HCT116 (cell line): ENCODE data around the gene RSPO1. TPM values are rescaled to one million over a fixed set of nuclear protein-coding genes. Genes with fewer than 3 reads are reported as not detected.

Experiments used
- ATAC-seq: fragments of 200-7000 bp; cut with Tn5 transposase; 2 replicates; pipeline ENCODE4 v1.9.1; 2020; ENCODE audit warnings: mild to moderate bottlenecking, moderate library complexity
- BruUV-seq: library from RNA; stranded (reverse); fragments of 400-500 nt; replicated peaks from 2 replicates; lab custom pipeline; 2021; lab: Mats Ljungman, UMichigan
- CTCF ChIA-PET: fragments of 300-600 bp; sonication (Branson Sonifier 250); formaldehyde crosslinking; loops from one replicate; lab custom pipeline; 2021; ENCODE audit warnings: antibody characterized with exemption; lab: Charles Lee
- POLR2A ChIA-PET: fragments of 300-600, 350-600 bp; sonication (Branson Sonifier 250); formaldehyde crosslinking; loops from one replicate; lab custom pipeline; 2021; ENCODE audit warnings: antibody characterized with exemption; lab: Charles Lee
- RAD21 ChIA-PET, 2 experiments: fragments of 300-600 bp; sonication (Branson Sonifier 250); formaldehyde crosslinking; loops; one replicate each; lab custom pipeline; 2023; ENCODE audit warnings: low total read pairs in 2 of 2; ENCODE audit not compliant: uncharacterized antibody in 2 of 2, unreplicated experiment in 2 of 2, low non-redundant PET in 1 of 2; lab: Charles Lee
- DNase-seq: peaks from one replicate; pipeline ENCODE4 v3.0.0-alpha.2; 2010; ENCODE audit warnings: low read depth, low spot score
- H2AFZ ChIP-seq: fragments of 200-600 bp; shearing (Covaris generic), sonication (generic); 2 replicates; pipeline ENCODE4 v1.6.1; 2017; ENCODE audit warnings: low read depth, mixed run types, mixed read lengths, antibody characterized with exemption, low read length; ENCODE audit not compliant: poor library complexity, severe bottlenecking
- H3K27ac ChIP-seq: 2 replicates; pipeline ENCODE4 v1.5.1; 2012; ENCODE audit warnings: low read depth, low read length
- H3K27me3 ChIP-seq: fragments of 200-600 bp; sonication (generic); 2 replicates; pipeline ENCODE4 v1.6.1; 2016; ENCODE audit warnings: mixed run types, low read length, mixed read lengths; ENCODE audit not compliant: insufficient read depth
- H3K36me3 ChIP-seq, 2 experiments: fragments of 200-500 bp in 1 of 2; fragments of 200-600 bp in 1 of 2; sonication (Bioruptor generic) in 1 of 2; sonication (generic) in 1 of 2; 2 replicates each; pipeline versions ENCODE4 v1.5.1 to v1.6.1; 2014 to 2016; ENCODE audit warnings: low read length in 2 of 2, inconsistent platforms in 1 of 2, mixed read lengths in 1 of 2, mixed run types in 1 of 2; ENCODE audit not compliant: insufficient read depth in 2 of 2, control insufficient read depth in 1 of 2
- H3K4me1 ChIP-seq, 2 experiments: fragments of 200-600 bp in 1 of 2; sonication (generic) in 1 of 2; 2 replicates each; pipeline versions ENCODE4 v1.5.1 to v1.6.1; 2012 to 2017; ENCODE audit warnings: low read length in 2 of 2, inconsistent platforms in 1 of 2, mild to moderate bottlenecking in 1 of 2, mixed read lengths in 1 of 2, mixed run types in 1 of 2, moderate library complexity in 1 of 2; ENCODE audit not compliant: insufficient read depth in 2 of 2, control insufficient read depth in 1 of 2
- H3K4me2 ChIP-seq: fragments of 200-600 bp; sonication (generic); 2 replicates; pipeline ENCODE4 v1.6.1; 2017; ENCODE audit warnings: mixed run types, low read length, mixed read lengths
- H3K4me3 ChIP-seq, 2 experiments: fragments of 200-600 bp in 1 of 2; sonication (generic) in 1 of 2; replicated peaks in 1 of 2; 2 replicates each; pipeline ENCODE4 v1.5.1; 2011 to 2016; ENCODE audit warnings: low read length in 2 of 2, control low read depth in 1 of 2, low read depth in 1 of 2, mild to moderate bottlenecking in 1 of 2, mixed read lengths in 1 of 2, mixed run types in 1 of 2
- H3K79me2 ChIP-seq: fragments of 200-600 bp; sonication (generic); 2 replicates; pipeline ENCODE4 v1.6.1; 2017; ENCODE audit warnings: mild to moderate bottlenecking, mixed run types, low read length, moderate library complexity, mixed read lengths; ENCODE audit not compliant: insufficient read depth
- H3K9ac ChIP-seq: fragments of 200-600 bp; sonication (generic); 2 replicates; pipeline ENCODE4 v1.6.1; 2016; ENCODE audit warnings: low read length, mixed read lengths
- H3K9me2 ChIP-seq: fragments of 200-600 bp; sonication (generic), shearing (Covaris generic); 2 replicates; pipeline ENCODE4 v1.6.1; 2017; ENCODE audit warnings: mixed run types, mild to moderate bottlenecking, moderate library complexity; ENCODE audit not compliant: insufficient read depth
- H3K9me3 ChIP-seq, 2 experiments: fragments of 200-500 bp in 1 of 2; fragments of 200-600 bp in 1 of 2; sonication (Bioruptor generic) in 1 of 2; sonication (generic) in 1 of 2; 2 replicates each; pipeline ENCODE4 v1.6.1; 2014 to 2017; ENCODE audit warnings: low read length in 2 of 2, mixed read lengths in 2 of 2, inconsistent platforms in 1 of 2, low read depth in 1 of 2, mild to moderate bottlenecking in 1 of 2, mixed run types in 1 of 2, moderate library complexity in 1 of 2; ENCODE audit not compliant: control insufficient read depth in 1 of 2, insufficient read depth in 1 of 2
- H4K20me1 ChIP-seq: fragments of 200-600 bp; sonication (generic), shearing (Covaris generic); 2 replicates; pipeline ENCODE4 v1.6.1; 2017; ENCODE audit warnings: mixed run types, mild to moderate bottlenecking, moderate library complexity; ENCODE audit not compliant: insufficient read depth
- CBX3 ChIP-seq: IDR thresholded peaks from 2 replicates; pipeline ENCODE4 v1.6.1; 2012; ENCODE audit warnings: low read depth
- EGR1 ChIP-seq: IDR thresholded peaks from 2 replicates; pipeline ENCODE4 v1.6.1; 2012; ENCODE audit warnings: low read depth
- ELF1 ChIP-seq: IDR thresholded peaks from 2 replicates; pipeline ENCODE4 v1.6.1; 2012; ENCODE audit warnings: low read depth, borderline replicate concordance
- EZH2 ChIP-seq: fragments of 200-600 bp; sonication (generic); IDR thresholded peaks from 2 replicates; pipeline ENCODE4 v1.6.1; 2017; ENCODE audit warnings: antibody characterized with exemption, mixed run types
- EZH2phosphoT487 ChIP-seq: fragments of 200-600 bp; IDR thresholded peaks from 2 replicates; pipeline ENCODE4 v1.6.1; 2018; ENCODE audit warnings: antibody characterized with exemption, borderline replicate concordance
- FOSL1 ChIP-seq: IDR thresholded peaks from 2 replicates; pipeline ENCODE4 v1.6.1; 2012; ENCODE audit warnings: low read depth
- JUND ChIP-seq: IDR thresholded peaks from 2 replicates; pipeline ENCODE4 v1.6.1; 2012
- POLR2A ChIP-seq: IDR thresholded peaks from 2 replicates; pipeline ENCODE4 v1.7.0; 2011; ENCODE audit warnings: borderline replicate concordance; ENCODE audit not compliant: insufficient read depth, insufficient read length; ENCODE audit errors: extremely low read depth
- RAD21 ChIP-seq: IDR thresholded peaks from 2 replicates; pipeline ENCODE4 v1.6.1; 2012; ENCODE audit warnings: low read depth, mild to moderate bottlenecking
- SP1 ChIP-seq: IDR thresholded peaks from 2 replicates; pipeline ENCODE4 v1.6.1; 2012; ENCODE audit warnings: low read depth
- SRF ChIP-seq: IDR thresholded peaks from 2 replicates; pipeline ENCODE4 v1.6.1; 2012; ENCODE audit warnings: low read depth
- YY1 ChIP-seq: IDR thresholded peaks from 2 replicates; pipeline ENCODE4 v1.6.1; 2011; ENCODE audit warnings: low read length, low read depth, moderate library complexity, mild to moderate bottlenecking; ENCODE audit not compliant: insufficient replicate concordance; ENCODE audit errors: extremely low read depth
- ZFX ChIP-seq: fragments of 450-650 bp; IDR thresholded peaks from 2 replicates; pipeline ENCODE4 v1.6.1; 2017
- intact Hi-C: fragments of 100-400 bp; cut with micrococcal nuclease; formaldehyde crosslinking; loops from 2 replicates; pipeline ENCODE4 v1.10.0; 2022
- total RNA-seq: library from RNA; stranded (reverse); gene quantifications from one replicate; pipeline ENCODE4 v1.2.1, GENCODE V29; 2021; ENCODE audit not compliant: unreplicated experiment
- TF ChIP-seq, protein P1 (sequence below): IDR thresholded peaks from 2 replicates; pipeline ENCODE4 v1.6.1; 2011; ENCODE audit warnings: mild to moderate bottlenecking, low read length, moderate library complexity; ENCODE audit not compliant: insufficient replicate concordance; ENCODE audit errors: extremely low read depth
- TF ChIP-seq, protein P2 (sequence below): IDR thresholded peaks from 2 replicates; pipeline ENCODE4 v1.6.1; 2012
- TF ChIP-seq, protein P3 (sequence below), 3 experiments: fragments of 200-600 bp in 1 of 3; sonication (generic) in 1 of 3; IDR thresholded peaks in 2 of 3; conservative IDR thresholded peaks in 1 of 3; 2 replicates each; pipeline ENCODE4 v1.5.1; 2012 to 2017; ENCODE audit warnings: low read depth in 2 of 3, low read length in 2 of 3, antibody characterized with exemption in 1 of 3, borderline replicate concordance in 1 of 3, control low read depth in 1 of 3, mild to moderate bottlenecking in 1 of 3, mixed read lengths in 1 of 3, mixed run types in 1 of 3, moderate library complexity in 1 of 3; ENCODE audit not compliant: insufficient read depth in 1 of 3

RSPO1 gene
- total RNA-seq, 1 experiment from 2014 or later: 0.15 TPM

DNA sequence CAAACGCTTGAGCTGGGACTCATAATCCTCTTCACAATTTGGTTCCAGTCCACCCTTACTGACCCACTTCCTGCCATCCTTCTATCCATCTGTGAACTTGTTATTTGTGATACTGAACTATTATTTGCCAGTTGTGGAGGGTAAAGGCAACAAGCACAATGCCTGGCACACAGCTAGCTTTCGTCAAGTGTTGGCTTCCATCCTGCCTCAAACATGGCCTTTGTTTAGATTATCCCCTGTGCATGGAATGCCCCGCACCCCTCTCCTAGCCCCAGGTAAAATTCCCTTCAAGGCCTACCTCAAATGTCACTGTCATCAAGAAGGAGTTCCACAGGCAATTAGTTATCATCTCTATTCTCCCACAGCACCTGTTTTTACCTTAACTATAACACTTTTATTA, 46.2 kb upstream of the RSPO1 start:
- no peaks in the 10 kb centered on the region for H3K9me2 ChIP-seq
- TF ChIP-seq EZH2 (no peak), SP1 (no peak), RAD21 (no peak), CBX3 (no peak), YY1 (no peak), JUND (no peak), ELF1 (no peak), EGR1 (no peak), POLR2A (no peak), ZFX (no peak), EZH2phosphoT487 (no peak), FOSL1 (no peak), SRF (no peak)
- TF ChIP-seq, protein P1, sequence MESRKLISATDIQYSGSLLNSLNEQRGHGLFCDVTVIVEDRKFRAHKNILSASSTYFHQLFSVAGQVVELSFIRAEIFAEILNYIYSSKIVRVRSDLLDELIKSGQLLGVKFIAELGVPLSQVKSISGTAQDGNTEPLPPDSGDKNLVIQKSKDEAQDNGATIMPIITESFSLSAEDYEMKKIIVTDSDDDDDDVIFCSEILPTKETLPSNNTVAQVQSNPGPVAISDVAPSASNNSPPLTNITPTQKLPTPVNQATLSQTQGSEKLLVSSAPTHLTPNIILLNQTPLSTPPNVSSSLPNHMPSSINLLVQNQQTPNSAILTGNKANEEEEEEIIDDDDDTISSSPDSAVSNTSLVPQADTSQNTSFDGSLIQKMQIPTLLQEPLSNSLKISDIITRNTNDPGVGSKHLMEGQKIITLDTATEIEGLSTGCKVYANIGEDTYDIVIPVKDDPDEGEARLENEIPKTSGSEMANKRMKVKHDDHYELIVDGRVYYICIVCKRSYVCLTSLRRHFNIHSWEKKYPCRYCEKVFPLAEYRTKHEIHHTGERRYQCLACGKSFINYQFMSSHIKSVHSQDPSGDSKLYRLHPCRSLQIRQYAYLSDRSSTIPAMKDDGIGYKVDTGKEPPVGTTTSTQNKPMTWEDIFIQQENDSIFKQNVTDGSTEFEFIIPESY: no peak
- TF ChIP-seq, protein P2, sequence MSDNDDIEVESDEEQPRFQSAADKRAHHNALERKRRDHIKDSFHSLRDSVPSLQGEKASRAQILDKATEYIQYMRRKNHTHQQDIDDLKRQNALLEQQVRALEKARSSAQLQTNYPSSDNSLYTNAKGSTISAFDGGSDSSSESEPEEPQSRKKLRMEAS: no peak
- TF ChIP-seq, protein P3, sequence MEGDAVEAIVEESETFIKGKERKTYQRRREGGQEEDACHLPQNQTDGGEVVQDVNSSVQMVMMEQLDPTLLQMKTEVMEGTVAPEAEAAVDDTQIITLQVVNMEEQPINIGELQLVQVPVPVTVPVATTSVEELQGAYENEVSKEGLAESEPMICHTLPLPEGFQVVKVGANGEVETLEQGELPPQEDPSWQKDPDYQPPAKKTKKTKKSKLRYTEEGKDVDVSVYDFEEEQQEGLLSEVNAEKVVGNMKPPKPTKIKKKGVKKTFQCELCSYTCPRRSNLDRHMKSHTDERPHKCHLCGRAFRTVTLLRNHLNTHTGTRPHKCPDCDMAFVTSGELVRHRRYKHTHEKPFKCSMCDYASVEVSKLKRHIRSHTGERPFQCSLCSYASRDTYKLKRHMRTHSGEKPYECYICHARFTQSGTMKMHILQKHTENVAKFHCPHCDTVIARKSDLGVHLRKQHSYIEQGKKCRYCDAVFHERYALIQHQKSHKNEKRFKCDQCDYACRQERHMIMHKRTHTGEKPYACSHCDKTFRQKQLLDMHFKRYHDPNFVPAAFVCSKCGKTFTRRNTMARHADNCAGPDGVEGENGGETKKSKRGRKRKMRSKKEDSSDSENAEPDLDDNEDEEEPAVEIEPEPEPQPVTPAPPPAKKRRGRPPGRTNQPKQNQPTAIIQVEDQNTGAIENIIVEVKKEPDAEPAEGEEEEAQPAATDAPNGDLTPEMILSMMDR (IDR thresholded peaks at IDR 0.05 in 2 of 3, conservative IDR thresholded peaks at IDR 0.05 in 1 of 3; ENCODE audit: borderline replicate concordance in 1 of 3, insufficient read depth in 1 of 3, low read depth in 2 of 3, low read length in 2 of 3): no peak
- TF ChIP-seq, all 23 proteins: peak for 0
- Histone ChIP-seq H3K36me3 (peaks cover 18 to 19% of the 10 kb centered on the region in 2 experiments), H3K4me1 (no peaks in the 10 kb centered on the region), H3K4me3 (no peak overlapping the region), H3K9ac (no peak overlapping the region), H2AFZ (no peak overlapping the region), H3K27me3 (no peaks in the 10 kb centered on the region), H3K4me2 (no peak overlapping the region), H3K79me2 (no peaks in the 10 kb centered on the region), H3K9me3 (no peaks in the 10 kb centered on the region), H3K27ac (no peak overlapping the region), H4K20me1 (no peaks in the 10 kb centered on the region)
- ChIA-PET CTCF (interaction anchor here (1.7 to 1.8 kb wide), 2 partner anchors 9 to 78 kb away, joined by 5 to 10 read pairs; a partner anchor contains a TSS), RAD21 (no interaction called here), POLR2A (interaction anchor here (1.2 kb wide), 1 partner anchor 78 kb away, joined by 3 read pairs; no protein-coding TSS in a partner anchor)
- ATAC-seq: no peak
- intact Hi-C loops: loop anchor here (10.0 kb wide), 1 partner anchor 1106 kb away; no protein-coding TSS in a partner anchor
- DNase-seq: no peak
- no TSS peak for BruUV-seq
